GM12873 (cell line): ENCODE data around the gene RRH.

ENCODE experiments used
- TF ChIP-seq, protein P1 (sequence below): IDR thresholded peaks from 2 replicates; pipeline ENCODE4 v1.5.1; 2012; ENCODE audit warnings: low read depth, mild to moderate bottlenecking, moderate library complexity, low read length, control low read depth; ENCODE audit not compliant: insufficient read depth; ENCODE audit errors: missing control alignments

The RRH gene

DNA sequence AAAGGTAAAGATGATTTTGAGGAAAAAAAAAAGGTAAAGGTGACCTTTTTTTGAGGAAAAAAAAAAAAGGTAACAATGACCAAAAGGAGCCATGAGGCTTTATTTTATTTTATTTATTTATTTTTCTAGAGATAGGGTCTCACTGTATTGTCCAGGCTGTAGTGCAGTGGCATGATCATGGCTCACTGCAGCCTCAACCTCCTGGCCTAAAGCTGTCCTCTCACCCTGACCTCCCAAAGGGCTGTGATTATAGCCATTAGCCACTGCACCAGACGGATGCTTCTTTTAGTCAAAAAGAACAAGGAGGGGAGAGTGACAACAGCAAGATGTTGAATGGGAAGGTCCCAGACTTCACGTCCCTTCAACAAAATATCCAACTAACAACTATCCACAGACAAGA is 50.6 kb downstream of the RRH start:
- TF ChIP-seq, protein P1, sequence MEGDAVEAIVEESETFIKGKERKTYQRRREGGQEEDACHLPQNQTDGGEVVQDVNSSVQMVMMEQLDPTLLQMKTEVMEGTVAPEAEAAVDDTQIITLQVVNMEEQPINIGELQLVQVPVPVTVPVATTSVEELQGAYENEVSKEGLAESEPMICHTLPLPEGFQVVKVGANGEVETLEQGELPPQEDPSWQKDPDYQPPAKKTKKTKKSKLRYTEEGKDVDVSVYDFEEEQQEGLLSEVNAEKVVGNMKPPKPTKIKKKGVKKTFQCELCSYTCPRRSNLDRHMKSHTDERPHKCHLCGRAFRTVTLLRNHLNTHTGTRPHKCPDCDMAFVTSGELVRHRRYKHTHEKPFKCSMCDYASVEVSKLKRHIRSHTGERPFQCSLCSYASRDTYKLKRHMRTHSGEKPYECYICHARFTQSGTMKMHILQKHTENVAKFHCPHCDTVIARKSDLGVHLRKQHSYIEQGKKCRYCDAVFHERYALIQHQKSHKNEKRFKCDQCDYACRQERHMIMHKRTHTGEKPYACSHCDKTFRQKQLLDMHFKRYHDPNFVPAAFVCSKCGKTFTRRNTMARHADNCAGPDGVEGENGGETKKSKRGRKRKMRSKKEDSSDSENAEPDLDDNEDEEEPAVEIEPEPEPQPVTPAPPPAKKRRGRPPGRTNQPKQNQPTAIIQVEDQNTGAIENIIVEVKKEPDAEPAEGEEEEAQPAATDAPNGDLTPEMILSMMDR: no peak

DNA sequence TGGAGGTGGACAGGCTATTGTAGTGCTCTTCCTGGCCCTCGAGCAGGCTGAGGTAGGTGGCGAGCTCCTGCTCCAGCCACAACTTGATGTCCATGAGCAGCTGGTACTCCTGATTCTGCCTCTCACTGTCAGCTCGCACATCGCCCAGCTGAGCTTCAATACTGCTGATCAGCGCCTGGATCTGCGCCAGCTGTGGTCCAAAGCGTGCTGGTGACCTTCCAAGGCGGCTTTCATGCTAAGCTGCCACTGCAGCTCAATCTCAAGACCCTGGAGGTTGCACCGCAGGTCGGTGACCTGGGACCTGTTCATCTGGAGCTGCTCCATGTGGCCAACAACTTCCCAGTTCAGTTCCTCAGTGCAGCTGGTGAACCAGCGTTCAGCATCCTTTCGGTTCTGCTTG is 51.3 kb downstream of the RRH start:
- TF ChIP-seq, protein P1: no peak

DNA sequence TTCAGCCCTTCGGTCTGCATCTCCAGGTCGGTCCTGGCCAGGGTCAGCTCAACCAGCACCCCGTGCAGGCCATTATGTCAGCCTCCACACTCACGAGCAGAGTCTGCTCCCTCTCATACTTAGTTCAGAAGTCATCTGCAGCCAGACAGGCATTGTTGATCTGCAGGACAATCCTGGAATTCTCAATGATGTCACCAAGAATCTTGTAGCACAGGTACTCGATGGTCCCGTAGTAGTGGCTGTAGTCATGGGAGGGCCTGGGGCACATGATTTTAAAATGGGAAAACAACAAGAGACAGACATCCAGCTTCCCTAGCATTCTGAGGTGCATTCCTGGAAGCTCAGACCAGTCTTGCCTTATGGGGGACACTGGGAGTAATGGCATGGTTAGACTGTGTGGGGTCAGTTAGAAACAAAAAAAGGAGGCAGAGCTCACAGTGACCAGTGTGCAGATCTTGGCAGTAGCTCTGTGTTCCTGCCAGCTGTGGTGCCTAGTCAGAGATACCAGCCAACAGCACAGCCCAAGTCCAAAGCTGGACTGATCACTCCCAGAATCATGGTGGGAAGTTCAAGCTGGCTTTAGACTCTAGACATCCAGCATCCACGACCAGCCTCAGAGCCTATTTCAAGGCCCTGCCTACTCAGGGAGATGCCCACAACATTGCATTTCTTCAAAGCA is 52.0 kb downstream of the RRH start:
- TF ChIP-seq, protein P1: no peak

DNA sequence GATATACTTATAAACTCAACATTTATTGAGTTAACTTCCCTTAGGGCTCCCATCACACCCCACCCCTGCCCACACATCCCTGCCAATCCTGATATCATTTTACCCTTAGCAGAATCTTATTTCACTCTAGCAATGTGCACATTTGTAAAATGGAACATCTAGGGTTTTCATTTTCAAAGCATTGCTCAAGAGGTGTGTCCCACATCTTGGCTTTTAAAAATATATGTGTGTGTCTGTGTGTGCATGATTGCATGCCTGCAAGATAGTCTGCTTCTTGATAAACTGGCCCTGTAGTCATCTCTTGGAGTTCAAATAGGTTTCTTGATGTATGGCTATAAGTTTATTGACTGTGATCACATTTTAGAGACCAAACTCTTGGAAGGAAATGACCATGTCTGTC is 58.5 kb downstream of the RRH start:
- TF ChIP-seq, protein P1: no peak

DNA sequence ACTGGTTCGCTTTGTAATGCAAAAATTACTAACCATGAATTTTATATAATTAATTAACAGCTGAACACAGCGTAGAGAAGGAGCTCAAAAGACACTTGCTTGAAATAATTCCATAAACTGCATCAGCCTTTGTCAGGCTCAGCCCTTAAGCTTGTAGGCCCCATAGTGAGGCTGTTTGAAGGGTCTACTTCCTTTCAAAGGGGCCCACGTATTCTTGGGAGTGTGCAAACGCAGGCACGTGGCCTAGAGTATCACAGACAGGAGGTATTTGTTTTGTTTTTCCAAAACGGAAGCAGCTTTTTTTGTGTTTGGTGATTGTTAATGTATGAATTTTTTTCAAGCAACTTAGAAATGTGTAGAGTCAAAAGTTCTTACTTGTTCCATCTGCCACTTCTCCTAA is 59.3 kb downstream of the RRH start:
- TF ChIP-seq, protein P1: no peak

DNA sequence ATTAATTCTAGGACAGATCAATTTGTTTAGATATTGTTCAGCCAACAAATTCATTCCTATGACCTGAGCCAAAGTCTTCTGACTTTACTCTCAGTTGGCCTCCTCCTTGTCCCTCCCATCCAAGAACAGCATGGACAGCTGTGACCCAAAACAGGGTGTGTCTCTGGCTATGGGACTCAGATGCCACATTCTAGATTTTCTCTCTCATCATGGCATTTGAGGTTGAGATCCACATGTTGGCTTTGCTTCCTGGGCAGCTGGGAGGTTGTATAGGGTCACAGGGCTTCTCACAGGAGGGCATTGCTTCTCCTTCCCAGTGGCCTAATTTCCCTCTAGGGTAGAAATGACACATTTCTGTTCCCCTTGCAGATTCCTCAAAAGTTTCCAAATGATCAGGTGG is 62.3 kb downstream of the RRH start:
- TF ChIP-seq, protein P1: no peak
